HG03439 (cell line): ENCODE measurements around the gene DNASE2.
"Not testable (repeated sequence)": the region's sequence is repeated elsewhere in the genome, so short reads cannot be mapped to it uniquely, and the experiment has no call there.

Source experiments
- ATAC-seq: cut with Tn5 transposase; IDR thresholded peaks from one replicate; pipeline ENCODE4 v1.9.1; 2021; ENCODE audit warnings: mild to moderate bottlenecking, moderate library complexity; ENCODE audit not compliant: unreplicated experiment

Gene DNASE2

GRCh38 chr19:12881172-12881808 lies at the start of gene DNASE2:
Gene DNASE2, minus strand, starts transcription at chr19:12881449. Its CDS starts 74 bp downstream, at chr19:12881375.
- peak; percentile 63 for ATAC-seq

DNA sequence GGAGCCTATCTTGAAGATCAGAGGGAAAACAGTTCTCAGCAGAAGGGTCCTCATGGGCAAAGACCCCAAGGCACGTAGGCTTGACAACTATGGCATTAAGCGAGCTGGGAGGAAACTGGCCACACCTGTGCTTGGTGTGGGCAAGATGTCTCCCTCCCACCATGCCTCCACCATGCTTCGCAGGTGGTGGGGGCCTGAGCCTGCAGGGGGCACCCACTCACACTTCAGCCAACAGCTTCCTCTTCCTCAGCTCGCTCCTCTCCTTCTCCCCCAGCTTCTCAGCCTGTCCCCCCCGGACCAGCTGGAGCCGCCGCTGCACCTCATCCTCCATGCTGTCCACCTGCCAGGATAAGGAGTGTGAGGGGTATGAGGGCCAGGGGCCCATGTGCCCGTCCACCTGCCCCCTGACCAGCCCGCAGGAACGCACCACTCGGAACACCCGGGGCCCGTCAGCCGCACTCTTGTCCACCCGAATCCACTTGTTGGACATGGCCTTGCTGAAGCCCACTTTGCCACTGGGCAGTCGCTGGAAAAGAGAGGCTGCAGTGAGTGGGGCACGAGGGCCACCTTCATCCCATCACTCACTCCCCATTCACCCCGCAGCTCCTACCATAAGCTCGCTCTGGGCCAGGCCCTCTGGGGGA lies 48.9 kb upstream of the DNASE2 start:
- ATAC-seq = no peak

GRCh38 chr19:12924621-12925310 lies 43.5 kb upstream of the DNASE2 start:
- no peak for ATAC-seq

DNA sequence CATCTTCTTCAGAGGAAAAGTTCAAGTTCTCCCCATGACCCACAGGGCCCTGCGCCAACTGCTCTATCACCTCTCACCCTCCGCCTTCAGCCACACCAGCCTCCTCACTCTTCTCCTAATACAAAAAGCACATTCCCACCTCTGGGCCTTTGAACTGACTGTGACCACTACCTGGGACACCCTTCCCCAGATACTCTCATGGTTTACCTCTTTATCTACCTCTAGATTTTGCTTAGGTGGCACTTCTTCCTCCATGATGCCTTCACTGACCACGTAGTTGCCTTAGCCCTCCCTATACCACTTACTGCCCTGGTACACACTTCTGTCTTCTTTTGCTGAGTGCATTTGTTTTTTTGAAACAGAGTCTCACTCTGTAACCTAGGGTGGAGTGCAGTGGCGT lies 41.7 kb upstream of the DNASE2 start:
- no peak for ATAC-seq

- no peak for ATAC-seq
Observed at GRCh38 chr19:12921047-12921446, 39.8 kb upstream of the DNASE2 start.

DNA sequence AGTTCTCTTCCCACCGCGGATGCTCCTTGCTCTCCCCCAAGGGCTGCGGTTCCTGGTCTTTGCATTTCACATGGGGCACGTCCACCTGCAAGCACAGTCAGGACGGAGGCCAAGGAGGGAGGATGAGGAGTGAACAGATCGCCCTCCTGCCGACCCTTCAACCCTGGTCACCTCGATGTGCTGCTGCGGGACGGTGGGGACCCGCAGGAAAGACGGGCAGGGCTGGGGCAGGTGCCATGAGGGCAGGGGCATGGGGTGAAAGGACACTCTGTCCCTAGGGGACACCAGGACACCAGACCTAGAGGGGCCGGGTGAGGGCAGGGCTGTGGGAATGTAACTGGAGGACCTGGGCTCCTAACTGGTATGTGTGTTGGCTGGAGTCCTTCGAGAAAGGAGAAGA lies 37.0 kb upstream of the DNASE2 start:
- ATAC-seq = no peak

DNA sequence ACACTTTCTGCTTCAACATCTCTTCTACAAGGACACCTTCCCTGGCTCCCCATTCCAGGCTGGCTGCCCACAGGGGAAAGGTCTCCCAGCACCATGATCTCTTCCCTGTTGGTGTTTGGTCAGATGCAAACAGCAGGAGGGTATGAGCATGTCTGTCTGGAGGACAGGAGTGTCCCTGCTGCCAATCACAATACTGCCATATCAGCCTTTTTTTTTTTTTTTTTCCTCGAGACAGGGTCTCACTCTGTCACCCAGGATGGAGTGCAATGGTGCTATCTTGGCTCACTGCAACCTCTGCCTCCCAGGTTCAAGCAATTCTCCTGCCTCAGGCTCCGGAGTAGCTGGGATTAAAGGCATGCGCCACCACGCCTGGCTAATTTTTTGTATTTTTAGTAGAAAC lies 34.6 kb upstream of the DNASE2 start:
- not testable (repeated sequence) for ATAC-seq

GRCh38 chr19:12913851-12914690 lies 32.8 kb upstream of the DNASE2 start:
- no peak for ATAC-seq

- no peak for ATAC-seq
Observed at GRCh38 chr19:12913011-12913561, 31.8 kb upstream of the DNASE2 start.

GRCh38 chr19:12912571-12912970 lies 31.3 kb upstream of the DNASE2 start:
- no peak for ATAC-seq

- no peak for ATAC-seq
Observed at GRCh38 chr19:12907166-12907565, 25.9 kb upstream of the DNASE2 start.

DNA sequence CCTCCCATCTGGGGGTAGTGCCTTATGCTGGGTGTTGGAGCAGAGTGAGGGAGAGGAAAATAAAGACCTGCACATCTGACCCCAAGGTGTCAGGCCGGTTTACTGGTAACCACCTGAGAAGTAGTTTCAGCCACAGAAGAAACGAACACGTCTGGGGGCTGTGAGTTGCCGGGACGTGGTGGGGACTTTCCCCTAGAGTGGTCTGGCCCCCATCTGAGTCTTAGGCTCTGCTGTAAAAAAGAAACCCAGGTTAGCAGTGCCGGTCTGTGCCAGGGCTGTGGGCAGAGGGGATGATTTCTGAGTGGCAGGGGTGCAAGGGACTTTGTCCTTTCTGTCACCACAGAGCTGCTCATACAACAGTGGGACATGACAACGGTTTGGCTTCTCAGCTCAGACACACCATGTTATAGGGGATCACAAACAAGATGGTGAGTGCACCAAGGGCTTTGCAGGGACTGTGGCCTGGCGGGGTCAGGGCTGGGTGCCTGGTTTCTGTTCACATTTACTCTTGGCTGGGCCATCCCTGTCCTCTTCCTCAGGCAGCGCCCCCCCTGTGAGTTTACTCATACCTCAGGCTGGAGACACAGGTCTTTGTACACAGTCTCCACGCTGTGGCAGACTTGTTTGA lies 18.8 kb upstream of the DNASE2 start:
- peak; percentile 76 for ATAC-seq

GRCh38 chr19:12896460-12896859 lies 15.2 kb upstream of the DNASE2 start:
- ATAC-seq = no peak

DNA sequence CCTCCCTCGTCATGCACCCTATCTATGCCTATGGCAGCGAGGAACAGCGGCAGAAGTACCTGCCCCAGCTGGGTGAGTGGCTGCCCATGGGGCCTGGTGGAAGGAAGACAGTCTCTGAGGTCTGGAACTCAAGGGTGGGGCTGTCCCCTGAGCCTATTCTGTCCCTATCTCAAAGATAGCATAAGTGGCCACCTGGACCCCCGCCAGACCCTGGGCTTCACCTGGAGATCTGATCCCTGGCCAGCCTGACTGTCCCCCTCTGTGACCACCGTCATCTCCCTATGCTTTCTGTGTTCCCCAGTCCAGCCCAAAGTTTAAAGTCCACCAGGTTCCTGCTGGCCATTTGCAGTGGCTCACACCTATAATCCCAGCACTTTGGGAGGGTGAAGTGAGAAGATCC lies 12.3 kb upstream of the DNASE2 start:
- no peak for ATAC-seq

GRCh38 chr19:12891553-12892021 lies 10.3 kb upstream of the DNASE2 start:
- ATAC-seq = no peak

GRCh38 chr19:12890787-12891552 lies 9.7 kb upstream of the DNASE2 start, which contains the start of gene GCDH:
Gene GCDH, plus strand, starts transcription at chr19:12891160. Its CDS starts 145 bp downstream, at chr19:12891305.
- ATAC-seq = peak; percentile 87

GRCh38 chr19:12890299-12890786 lies 9.1 kb upstream of the DNASE2 start:
- not testable (repeated sequence) for ATAC-seq

GRCh38 chr19:12888006-12888603 lies 6.9 kb upstream of the DNASE2 start:
- ATAC-seq = no peak
